K562 (cell line): ENCODE results near the gene LRRC71. TPM values are rescaled to one million over a fixed set of nuclear protein-coding genes. Genes with fewer than 3 reads are reported as not detected.

Source experiments
- BRD9 ChIP-seq: fragments of 450-650 bp; IDR thresholded peaks from 2 replicates; pipeline ENCODE4 v1.6.1; 2018; ENCODE audit warnings: low read depth; ENCODE audit not compliant: partially characterized antibody
- CBFA2T3 ChIP-seq: fragments of 450-650 bp; IDR thresholded peaks from 2 replicates; pipeline ENCODE4 v1.6.1; 2017
- DDX20 ChIP-seq: fragments of 450-650 bp; IDR thresholded peaks from 2 replicates; pipeline ENCODE4 v1.6.1; 2016; ENCODE audit warnings: missing genetic modification characterization, low read depth, mild to moderate bottlenecking, missing compliant biosample characterization, moderate library complexity
- FOXK1 ChIP-seq: sonication (generic); formaldehyde crosslinking; IDR thresholded peaks from 2 replicates; pipeline ENCODE4 v1.8.0; 2022; ENCODE audit warnings: missing genetic modification reagents, mild to moderate bottlenecking, borderline replicate concordance
- FOXO4 ChIP-seq: fragments of 450-650 bp; formaldehyde crosslinking; IDR thresholded peaks from 2 replicates; pipeline ENCODE4 v1.4.0; 2020; ENCODE audit warnings: mild to moderate bottlenecking, moderate library complexity
- KDM4B ChIP-seq, 2 experiments: fragments of 450-650 bp in 1 of 2; sonication (generic) in 1 of 2; IDR thresholded peaks; 2 replicates each; pipeline ENCODE4 v1.6.1; 2016 to 2017; ENCODE audit warnings: borderline replicate concordance in 2 of 2, antibody characterized with exemption in 1 of 2, low read depth in 1 of 2, mild to moderate bottlenecking in 1 of 2
- MECOM ChIP-seq: fragments of 250-450 bp; sonication (Bioruptor Pico); IDR thresholded peaks from 2 replicates; pipeline ENCODE4 v1.8.0; 2022; ENCODE audit warnings: inconsistent platforms
- RAD21 ChIP-seq, 2 experiments: fragments of 250-450 bp in 1 of 2; fragments of 450-650 bp in 1 of 2; sonication (Bioruptor Pico) in 1 of 2; formaldehyde crosslinking in 1 of 2; IDR thresholded peaks in 1 of 2; conservative IDR thresholded peaks in 1 of 2; 2 replicates each; pipeline versions ENCODE4 v1.4.0 to v1.8.0; 2020 to 2022; ENCODE audit warnings: mild to moderate bottlenecking in 2 of 2, moderate library complexity in 1 of 2
- RUNX1 ChIP-seq: sonication (generic); IDR thresholded peaks from 2 replicates; pipeline ENCODE4 v1.6.1; 2016; ENCODE audit warnings: antibody characterized with exemption, low read depth
- STAT5B ChIP-seq: fragments of 250-450 bp; sonication (Bioruptor Pico); IDR thresholded peaks from 2 replicates; pipeline ENCODE4 v1.8.0; 2021; ENCODE audit warnings: mild to moderate bottlenecking, inconsistent platforms
- ZBED1 ChIP-seq: IDR thresholded peaks from 2 replicates; pipeline ENCODE4 v1.6.1; 2014
- ZBTB17 ChIP-seq: fragments of 450-650 bp; formaldehyde crosslinking; IDR thresholded peaks from 2 replicates; pipeline ENCODE4 v1.4.0; 2020; ENCODE audit warnings: mild to moderate bottlenecking
- ZBTB2 ChIP-seq: fragments of 450-650 bp; IDR thresholded peaks from 2 replicates; pipeline ENCODE4 v1.6.1; 2016; ENCODE audit warnings: antibody characterized with exemption
- ZNF124 ChIP-seq: sonication (generic); formaldehyde crosslinking; IDR thresholded peaks from 2 replicates; pipeline ENCODE4 v1.8.1; 2022; ENCODE audit warnings: missing genetic modification reagents
- ZNF146 ChIP-seq: IDR thresholded peaks from one replicate; pipeline ENCODE4 v1.6.1; 2018; ENCODE audit warnings: missing compliant biosample characterization; ENCODE audit not compliant: unreplicated experiment
- ZNF707 ChIP-seq: fragments of 250-450 bp; sonication (Bioruptor Pico); conservative IDR thresholded peaks from 2 replicates; pipeline ENCODE4 v1.8.0; 2022; ENCODE audit warnings: inconsistent platforms, mild to moderate bottlenecking, moderate library complexity
- polyA plus RNA-seq, 8 experiments: library from polyadenylated mRNA; depleted of rRNA in 4 of 8; stranded (reverse) in 5 of 8; unstranded in 3 of 8; fragments of >200 nt; fragmentation: Nextera tagmentation in 2 of 8; fragmentation: Illumina TruSeq in 1 of 8; extraction: Ambion mirVana in 2 of 8; extraction: Trizol in 1 of 8; gene quantifications; 2 replicates each; pipeline versions ENCODE4 v1.2.1 to v1.2.3, GENCODE V29; 2011 to 2014; ENCODE audit warnings: inconsistent platforms in 1 of 8, missing spikeins in 1 of 8
- total RNA-seq, 7 experiments: library from RNA; depleted of rRNA in 6 of 7; stranded (reverse); fragments of >200 nt in 6 of 7; fragmentation: Illumina TruSeq in 2 of 7; extraction: Trizol in 2 of 7; gene quantifications; 2 replicates each; pipeline versions ENCODE4 v1.2.1 to v1.2.3, GENCODE V29; 2011 to 2021; ENCODE audit warnings: low replicate concordance in 1 of 7
- TF ChIP-seq, protein P1 (sequence below): fragments of 450-650 bp; IDR thresholded peaks from 2 replicates; pipeline ENCODE4 v1.6.1; 2017; ENCODE audit warnings: mild to moderate bottlenecking, moderate library complexity
- TF ChIP-seq, protein P2 (sequence below): fragments of 450-650 bp; formaldehyde crosslinking; IDR thresholded peaks from 2 replicates; pipeline ENCODE4 v1.4.0; 2020; ENCODE audit warnings: mild to moderate bottlenecking
- TF ChIP-seq, protein P3 (sequence below), 2 experiments: fragments of 450-650 bp in 1 of 2; IDR thresholded peaks; 2 replicates each; pipeline ENCODE4 v1.6.1; 2011 to 2017; ENCODE audit warnings: low read depth in 2 of 2, antibody characterized with exemption in 1 of 2, borderline replicate concordance in 1 of 2, low read length in 1 of 2, mild to moderate bottlenecking in 1 of 2, mixed read lengths in 1 of 2; ENCODE audit not compliant: control insufficient read depth in 1 of 2

The LRRC71 gene
- total and polyA plus RNA-seq, 9 of the 15 experiments (the other 6 are each of a cell fraction or from before 2014, with no cell fraction given): 0.06 to 1.2 (median 0.51) TPM; not detected in 1

- TF ChIP-seq, protein P1, sequence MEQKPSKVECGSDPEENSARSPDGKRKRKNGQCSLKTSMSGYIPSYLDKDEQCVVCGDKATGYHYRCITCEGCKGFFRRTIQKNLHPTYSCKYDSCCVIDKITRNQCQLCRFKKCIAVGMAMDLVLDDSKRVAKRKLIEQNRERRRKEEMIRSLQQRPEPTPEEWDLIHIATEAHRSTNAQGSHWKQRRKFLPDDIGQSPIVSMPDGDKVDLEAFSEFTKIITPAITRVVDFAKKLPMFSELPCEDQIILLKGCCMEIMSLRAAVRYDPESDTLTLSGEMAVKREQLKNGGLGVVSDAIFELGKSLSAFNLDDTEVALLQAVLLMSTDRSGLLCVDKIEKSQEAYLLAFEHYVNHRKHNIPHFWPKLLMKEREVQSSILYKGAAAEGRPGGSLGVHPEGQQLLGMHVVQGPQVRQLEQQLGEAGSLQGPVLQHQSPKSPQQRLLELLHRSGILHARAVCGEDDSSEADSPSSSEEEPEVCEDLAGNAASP: no peak
- TF ChIP-seq BRD9 (no peak), RAD21 (CRISPR knock-in tag; conservative IDR thresholded peaks at IDR 0.05 in 1 of 2, IDR thresholded peaks at IDR 0.05 in 1 of 2) (peak in 1 of 2 experiments; percentile 3; a peak in 1 of 4 replicates), ZBTB17 (CRISPR knock-in tag) (no peak), ZNF146 (CRISPR knock-in tag) (no peak), MECOM (CRISPR knock-in tag) (no peak), DDX20 (no peak), ZBTB2 (no peak; the same call in 1 of the 2 replicates), ZNF707 (CRISPR knock-in tag) (no peak), FOXK1 (CRISPR knock-in tag) (no peak), ZNF124 (CRISPR knock-in tag) (no peak), CBFA2T3 (peak; percentile 28; the same call in 1 of the 2 replicates), FOXO4 (CRISPR knock-in tag) (no peak), KDM4B (IDR thresholded peaks at IDR 0.05; ENCODE audit: borderline replicate concordance in 2 of 2, low read depth in 1 of 2) (no peak), STAT5B (CRISPR knock-in tag) (no peak), RUNX1 (no peak), ZBED1 (no peak)
- TF ChIP-seq, protein P2, sequence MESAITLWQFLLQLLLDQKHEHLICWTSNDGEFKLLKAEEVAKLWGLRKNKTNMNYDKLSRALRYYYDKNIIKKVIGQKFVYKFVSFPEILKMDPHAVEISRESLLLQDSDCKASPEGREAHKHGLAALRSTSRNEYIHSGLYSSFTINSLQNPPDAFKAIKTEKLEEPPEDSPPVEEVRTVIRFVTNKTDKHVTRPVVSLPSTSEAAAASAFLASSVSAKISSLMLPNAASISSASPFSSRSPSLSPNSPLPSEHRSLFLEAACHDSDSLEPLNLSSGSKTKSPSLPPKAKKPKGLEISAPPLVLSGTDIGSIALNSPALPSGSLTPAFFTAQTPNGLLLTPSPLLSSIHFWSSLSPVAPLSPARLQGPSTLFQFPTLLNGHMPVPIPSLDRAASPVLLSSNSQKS: no peak
- TF ChIP-seq, protein P3, sequence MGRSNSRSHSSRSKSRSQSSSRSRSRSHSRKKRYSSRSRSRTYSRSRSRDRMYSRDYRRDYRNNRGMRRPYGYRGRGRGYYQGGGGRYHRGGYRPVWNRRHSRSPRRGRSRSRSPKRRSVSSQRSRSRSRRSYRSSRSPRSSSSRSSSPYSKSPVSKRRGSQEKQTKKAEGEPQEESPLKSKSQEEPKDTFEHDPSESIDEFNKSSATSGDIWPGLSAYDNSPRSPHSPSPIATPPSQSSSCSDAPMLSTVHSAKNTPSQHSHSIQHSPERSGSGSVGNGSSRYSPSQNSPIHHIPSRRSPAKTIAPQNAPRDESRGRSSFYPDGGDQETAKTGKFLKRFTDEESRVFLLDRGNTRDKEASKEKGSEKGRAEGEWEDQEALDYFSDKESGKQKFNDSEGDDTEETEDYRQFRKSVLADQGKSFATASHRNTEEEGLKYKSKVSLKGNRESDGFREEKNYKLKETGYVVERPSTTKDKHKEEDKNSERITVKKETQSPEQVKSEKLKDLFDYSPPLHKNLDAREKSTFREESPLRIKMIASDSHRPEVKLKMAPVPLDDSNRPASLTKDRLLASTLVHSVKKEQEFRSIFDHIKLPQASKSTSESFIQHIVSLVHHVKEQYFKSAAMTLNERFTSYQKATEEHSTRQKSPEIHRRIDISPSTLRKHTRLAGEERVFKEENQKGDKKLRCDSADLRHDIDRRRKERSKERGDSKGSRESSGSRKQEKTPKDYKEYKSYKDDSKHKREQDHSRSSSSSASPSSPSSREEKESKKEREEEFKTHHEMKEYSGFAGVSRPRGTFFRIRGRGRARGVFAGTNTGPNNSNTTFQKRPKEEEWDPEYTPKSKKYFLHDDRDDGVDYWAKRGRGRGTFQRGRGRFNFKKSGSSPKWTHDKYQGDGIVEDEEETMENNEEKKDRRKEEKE (IDR thresholded peaks at IDR 0.05; ENCODE audit: borderline replicate concordance in 1 of 2, control insufficient read depth in 1 of 2, low read depth in 2 of 2, low read length in 1 of 2): no peak
These were observed 7.3 kb upstream of the LRRC71 start (continued) for GRCh38 chr1:156912861-156913808.
